Muscle of back (tissue), 11 donors: ENCODE results near the gene ZNF664. TPM values are rescaled to one million over a fixed set of nuclear protein-coding genes. Genes with fewer than 3 reads are reported as not detected.

Experiments used
- DNase-seq, 3 donors: peaks; one replicate each; pipeline versions ENCODE4 v3.0.0 to v3.0.0-alpha.2; 2013
- polyA plus RNA-seq, 10 donors: library from polyadenylated mRNA; unstranded; fragments of 120-200 nt; gene quantifications; one replicate each; pipeline ENCODE4 v1.2.1, GENCODE V29; 2013; ENCODE audit not compliant: insufficient read length in 10 of 10

The ZNF664 gene
- polyA plus RNA-seq, 10 donors: 35.2 to 55.0 (median 45.5) TPM

GRCh38 chr12:124006846-124007713 lies 34.1 kb downstream of the ZNF664 start:
- DNase-seq: no peak

GRCh38 chr12:124007826-124008570 lies 35.0 kb downstream of the ZNF664 start:
- DNase-seq: no peak

GRCh38 chr12:124008595-124008994 lies 35.6 kb downstream of the ZNF664 start:
- DNase-seq: no peak

- DNase-seq: no peak
These were observed 36.8 kb downstream of the ZNF664 start for GRCh38 chr12:124009781-124010180.

GRCh38 chr12:124010687-124011086 lies 37.7 kb downstream of the ZNF664 start:
- no peak for DNase-seq

GRCh38 chr12:124011435-124012115 lies 38.6 kb downstream of the ZNF664 start:
- no peak for DNase-seq

GRCh38 chr12:124013073-124013472 lies 40.1 kb downstream of the ZNF664 start:
- no peak for DNase-seq

- DNase-seq: no peak
These were observed 42.8 kb downstream of the ZNF664 start for GRCh38 chr12:124015494-124016461.

GRCh38 chr12:124017064-124017463 lies 44.0 kb downstream of the ZNF664 start:
- DNase-seq: no peak

- DNase-seq: no peak
These were observed 45.5 kb downstream of the ZNF664 start for GRCh38 chr12:124018539-124018938.

- DNase-seq: no peak
These were observed 46.1 kb downstream of the ZNF664 start for GRCh38 chr12:124019115-124019514.

- DNase-seq: peak in 1 of 3 donors; percentile 68
These were observed 47.5 kb downstream of the ZNF664 start for GRCh38 chr12:124020514-124020949.

- no peak for DNase-seq
These were observed 48.0 kb downstream of the ZNF664 start for GRCh38 chr12:124021007-124021406.

GRCh38 chr12:124022161-124022560 lies 49.1 kb downstream of the ZNF664 start:
- no peak for DNase-seq

GRCh38 chr12:124024263-124024678 lies 51.3 kb downstream of the ZNF664 start:
- no peak for DNase-seq

- no peak for DNase-seq
These were observed 51.8 kb downstream of the ZNF664 start for GRCh38 chr12:124024776-124025175.

- no peak for DNase-seq
These were observed 52.6 kb downstream of the ZNF664 start for GRCh38 chr12:124025661-124026060.

- peak in 1 of 3 donors; percentile 65 for DNase-seq
These were observed 54.0 kb downstream of the ZNF664 start for GRCh38 chr12:124026755-124027745.

- DNase-seq: no peak
These were observed 54.9 kb downstream of the ZNF664 start for GRCh38 chr12:124027753-124028554.
